Fibroblast of the aortic adventitia (primary cell): ENCODE measurements around the gene DNAJC4. TPM values are rescaled to one million over a fixed set of nuclear protein-coding genes. Genes with fewer than 3 reads are reported as not detected.

Source experiments
- DNase-seq: peaks from one replicate; pipeline ENCODE4 v3.0.0-alpha.2; 2010; ENCODE audit warnings: low read depth
- H3K4me3 ChIP-seq: 2 replicates; pipeline ENCODE4 v1.5.1; 2011; ENCODE audit warnings: low read depth, mild to moderate bottlenecking, control low read depth, low read length, moderate library complexity
- total RNA-seq: library from RNA; depleted of rRNA; stranded (reverse); fragments of >200 nt; gene quantifications from 2 replicates; pipeline ENCODE4 v1.2.3, GENCODE V29; 2012; ENCODE audit warnings: low replicate concordance
- TF ChIP-seq, protein P1 (sequence below): IDR thresholded peaks from 2 replicates; pipeline ENCODE4 v1.5.1; 2011; ENCODE audit warnings: mild to moderate bottlenecking, low read length, control low read depth, inconsistent platforms; ENCODE audit not compliant: insufficient read depth

The DNAJC4 gene
- total RNA-seq, 1 donor = 9.0 TPM

DNA sequence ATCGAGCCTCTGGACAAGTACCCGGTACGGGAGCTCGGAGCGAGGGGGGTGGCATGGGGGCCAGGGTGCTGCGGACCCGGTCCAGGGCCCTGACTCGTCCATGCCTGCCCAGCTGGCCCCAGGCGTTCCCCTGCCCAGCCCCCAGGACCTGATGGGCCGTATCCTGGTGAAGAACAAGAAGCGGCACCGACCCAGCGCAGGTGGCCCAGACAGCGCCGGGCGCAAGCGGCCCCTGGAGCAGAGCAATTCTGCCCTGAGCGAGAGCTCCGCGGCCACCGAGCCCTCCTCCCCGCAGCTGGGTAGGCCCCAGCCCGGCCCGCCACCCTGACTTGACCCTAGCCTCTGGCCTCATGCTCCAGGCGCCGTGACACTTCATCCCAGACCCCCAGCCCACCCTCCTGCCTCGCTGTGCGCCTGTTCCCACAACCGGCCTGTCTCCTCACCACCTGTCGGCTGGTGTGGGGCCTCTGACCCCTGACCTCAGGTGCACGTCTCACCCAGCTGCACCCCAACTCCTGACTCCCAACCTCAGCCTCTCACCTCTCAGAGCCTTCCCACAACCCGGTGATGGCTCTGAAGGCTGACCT is 28.7 kb downstream of the DNAJC4 start:
- no peak overlapping the region for H3K4me3 ChIP-seq
- DNase-seq = no peak
- TF ChIP-seq, protein P1, sequence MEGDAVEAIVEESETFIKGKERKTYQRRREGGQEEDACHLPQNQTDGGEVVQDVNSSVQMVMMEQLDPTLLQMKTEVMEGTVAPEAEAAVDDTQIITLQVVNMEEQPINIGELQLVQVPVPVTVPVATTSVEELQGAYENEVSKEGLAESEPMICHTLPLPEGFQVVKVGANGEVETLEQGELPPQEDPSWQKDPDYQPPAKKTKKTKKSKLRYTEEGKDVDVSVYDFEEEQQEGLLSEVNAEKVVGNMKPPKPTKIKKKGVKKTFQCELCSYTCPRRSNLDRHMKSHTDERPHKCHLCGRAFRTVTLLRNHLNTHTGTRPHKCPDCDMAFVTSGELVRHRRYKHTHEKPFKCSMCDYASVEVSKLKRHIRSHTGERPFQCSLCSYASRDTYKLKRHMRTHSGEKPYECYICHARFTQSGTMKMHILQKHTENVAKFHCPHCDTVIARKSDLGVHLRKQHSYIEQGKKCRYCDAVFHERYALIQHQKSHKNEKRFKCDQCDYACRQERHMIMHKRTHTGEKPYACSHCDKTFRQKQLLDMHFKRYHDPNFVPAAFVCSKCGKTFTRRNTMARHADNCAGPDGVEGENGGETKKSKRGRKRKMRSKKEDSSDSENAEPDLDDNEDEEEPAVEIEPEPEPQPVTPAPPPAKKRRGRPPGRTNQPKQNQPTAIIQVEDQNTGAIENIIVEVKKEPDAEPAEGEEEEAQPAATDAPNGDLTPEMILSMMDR = no peak

- H3K4me3 ChIP-seq = no peak overlapping the region
- DNase-seq = no peak
- TF ChIP-seq, protein P1 = no peak
Measured at GRCh38 chr11:64259533-64260067, 29.3 kb downstream of the DNAJC4 start.

GRCh38 chr11:64260147-64260708 is 29.9 kb downstream of the DNAJC4 start:
- no peak for DNase-seq
- H3K4me3 ChIP-seq = no peak overlapping the region
- TF ChIP-seq, protein P1 = no peak

GRCh38 chr11:64261556-64262080 is 31.3 kb downstream of the DNAJC4 start:
- H3K4me3 ChIP-seq = no peak overlapping the region
- no peak for DNase-seq
- TF ChIP-seq, protein P1 = no peak

GRCh38 chr11:64262271-64263002 is 32.1 kb downstream of the DNAJC4 start:
- DNase-seq = no peak
- no peak overlapping the region for H3K4me3 ChIP-seq
- TF ChIP-seq, protein P1 = no peak

- H3K4me3 ChIP-seq = no peak overlapping the region
- no peak for DNase-seq
- TF ChIP-seq, protein P1 = no peak
Measured at GRCh38 chr11:64263021-64263946, 32.9 kb downstream of the DNAJC4 start.
